Thyroid gland (tissue), 4 donors: ENCODE data around the gene RSU1. TPM values are rescaled to one million over a fixed set of nuclear protein-coding genes. Genes with fewer than 3 reads are reported as not detected.

Experiments
- DNase-seq, 2 donors: peaks; one replicate each; pipeline ENCODE4 v3.0.0-alpha.2; 2019
- H3K27ac ChIP-seq, 3 donors: fragments of 200-600 bp; sonication (generic); 1 replicate in 2 of 3; 2 replicates in 1 of 3; pipeline ENCODE4 v1.5.1; 2016 to 2019; ENCODE audit warnings: mild to moderate bottlenecking in 1 of 3, moderate library complexity in 1 of 3
- H3K27me3 ChIP-seq: fragments of 200-600 bp; sonication (generic); one replicate; pipeline ENCODE4 v1.5.1; 2019
- H3K36me3 ChIP-seq, 2 donors: fragments of 200-600 bp; sonication (generic); one replicate each; pipeline ENCODE4 v1.5.1; 2016 to 2019
- H3K4me1 ChIP-seq, 2 donors: fragments of 200-600 bp; sonication (generic); one replicate each; pipeline ENCODE4 v1.5.1; 2017 to 2019
- H3K4me3 ChIP-seq, 3 donors: fragments of 200-600 bp; sonication (generic); replicated peaks in 1 of 3; 1 replicate in 2 of 3; 2 replicates in 1 of 3; pipeline ENCODE4 v1.5.1; 2016; ENCODE audit warnings: mild to moderate bottlenecking in 1 of 3
- H3K9me3 ChIP-seq: fragments of 200-600 bp; sonication (generic); one replicate; pipeline ENCODE4 v1.5.1; 2017
- CTCF ChIP-seq, 6 experiments: fragments of 200-600 bp in 3 of 6; fragments of 450-650 bp in 3 of 6; sonication (generic) in 3 of 6; IDR thresholded peaks; one replicate each; pipeline ENCODE4 v1.5.1; 2016 to 2019; ENCODE audit warnings: antibody characterized with exemption in 6 of 6, mild to moderate bottlenecking in 2 of 6, inconsistent platforms in 1 of 6, moderate library complexity in 1 of 6
- POLR2A ChIP-seq, 2 donors: fragments of 450-650 bp; IDR thresholded peaks; one replicate each; pipeline ENCODE4 v1.6.1; 2017; ENCODE audit warnings: antibody characterized with exemption in 2 of 2, mild to moderate bottlenecking in 2 of 2, moderate library complexity in 1 of 2
- WGBS, 2 donors: methylation state at CpG; one replicate each; pipeline ENCODE4 v1.1.5; 2017; 5-methylcytosine and 5-hydroxymethylcytosine counted together
- intact Hi-C: fragments of 100-400 bp; cut with DNase I; formaldehyde crosslinking; loops from one replicate; pipeline ENCODE4 v1.15.1; 2023
- total RNA-seq, 4 donors: library from RNA; depleted of rRNA; stranded (reverse); fragments of >200 nt; gene quantifications; one replicate each; pipeline ENCODE4 v1.2.3, GENCODE V29; 2016

RSU1 gene
- total RNA-seq, 4 donors from 2014 or later: 43.5 to 63.0 (median 50.7) TPM

DNA sequence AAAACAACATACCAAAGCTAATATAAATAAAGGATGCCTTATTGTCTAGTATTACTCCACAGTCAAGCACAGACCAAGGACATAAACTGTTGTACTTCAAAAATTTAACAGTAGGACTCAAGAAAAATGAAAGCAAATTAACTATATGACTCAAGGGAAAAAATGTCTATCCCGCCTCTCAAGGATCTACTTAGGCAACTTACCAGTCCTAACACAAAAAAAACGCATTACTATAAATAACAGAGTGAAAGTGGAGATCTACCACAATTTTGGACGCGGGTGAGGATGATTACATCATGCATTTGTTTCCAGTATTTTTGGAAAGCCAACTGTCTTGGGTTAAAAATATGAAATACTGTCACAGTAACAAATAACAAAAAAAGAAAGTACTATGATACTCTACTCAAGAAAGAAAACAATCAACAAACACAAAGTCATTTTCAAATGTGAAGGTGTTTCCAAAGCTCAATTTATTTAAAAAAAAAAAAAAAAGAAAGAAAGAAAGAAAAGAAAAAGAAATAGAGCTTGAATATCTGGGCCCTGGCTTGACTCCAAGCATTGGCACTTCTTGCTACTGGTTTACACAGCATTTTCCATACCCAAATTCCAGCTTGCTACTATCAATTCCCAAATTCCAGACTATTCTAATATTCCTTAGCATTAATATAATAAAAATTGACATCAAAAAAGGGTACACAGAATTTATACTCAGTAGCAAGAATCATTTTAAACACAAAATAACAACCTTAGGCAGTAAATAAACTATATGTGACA lies 99.4 kb downstream of the RSU1 start:
- H3K4me3 ChIP-seq: no peak overlapping the region
- DNase-seq: no peak
- H3K4me1 ChIP-seq: no peaks in the 10 kb centered on the region
- TF ChIP-seq CTCF (IDR thresholded peaks at IDR 0.05) (no peak), POLR2A (IDR thresholded peaks at IDR 0.05) (no peak)
- WGBS, 2 donors: 66 to 70% methylated on average over 4 of the region's 4 CpGs
- H3K36me3 ChIP-seq: no peaks in the 10 kb centered on the region
- no peaks in the 10 kb centered on the region for H3K27me3 ChIP-seq
- intact Hi-C loops: no loop called here
- no peak overlapping the region for H3K27ac ChIP-seq
- no peaks in the 10 kb centered on the region for H3K9me3 ChIP-seq

- TF ChIP-seq CTCF (IDR thresholded peaks at IDR 0.05) (no peak), POLR2A (IDR thresholded peaks at IDR 0.05) (no peak)
- Histone ChIP-seq H3K27me3 (no peaks in the 10 kb centered on the region), H3K9me3 (no peaks in the 10 kb centered on the region), H3K4me3 (no peak overlapping the region), H3K4me1 (no peaks in the 10 kb centered on the region), H3K36me3 (no peaks in the 10 kb centered on the region), H3K27ac (no peak overlapping the region)
- DNase-seq: no peak
- 90 to 93% methylated on average over 5 of the region's 5 CpGs for WGBS, 2 donors
- intact Hi-C loops: no loop called here
Observed at GRCh38 chr10:16716051-16716450, 101.2 kb downstream of the RSU1 start.

- no peak for TF ChIP-seq POLR2A (IDR thresholded peaks at IDR 0.05)
- no peak for TF ChIP-seq CTCF (IDR thresholded peaks at IDR 0.05)
- H3K27ac ChIP-seq: no peak overlapping the region
- no peaks in the 10 kb centered on the region for H3K9me3 ChIP-seq
- no peak for DNase-seq
- no peaks in the 10 kb centered on the region for H3K4me1 ChIP-seq
- no peaks in the 10 kb centered on the region for H3K36me3 ChIP-seq
- H3K27me3 ChIP-seq: no peaks in the 10 kb centered on the region
- 98 to 99% methylated on average over 3 of the region's 3 CpGs for WGBS, 2 donors
- no peak overlapping the region for H3K4me3 ChIP-seq
- intact Hi-C loops: no loop called here
Observed at GRCh38 chr10:16713290-16713689, 103.9 kb downstream of the RSU1 start.

- intact Hi-C loops: no loop called here
- TF ChIP-seq CTCF (IDR thresholded peaks at IDR 0.05) (no peak), POLR2A (IDR thresholded peaks at IDR 0.05) (no peak)
- DNase-seq: no peak
Observed at GRCh38 chr10:16712883-16713282, 104.3 kb downstream of the RSU1 start.

DNA sequence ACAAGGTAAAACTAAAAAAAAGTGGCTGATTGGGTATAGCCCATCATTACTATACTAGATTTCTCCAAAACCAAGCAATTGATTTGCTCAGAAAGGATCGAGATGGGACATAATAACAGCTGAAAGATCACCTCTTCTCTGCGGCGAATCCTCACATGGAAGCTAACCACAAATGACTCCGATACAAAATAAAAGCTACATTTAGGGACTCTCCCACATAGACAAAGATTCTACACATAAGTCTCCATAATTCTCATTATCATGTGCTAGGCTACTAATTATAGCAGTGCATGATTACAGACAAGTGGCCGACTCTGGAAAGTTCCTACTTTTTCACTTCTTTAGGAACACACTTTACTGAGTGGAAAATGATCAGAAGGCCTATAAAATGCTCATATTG lies 116.9 kb downstream of the RSU1 start:
- Histone ChIP-seq H3K4me1 (no peaks in the 10 kb centered on the region), H3K9me3 (no peaks in the 10 kb centered on the region), H3K4me3 (no peak overlapping the region), H3K36me3 (no peaks in the 10 kb centered on the region), H3K27ac (no peak overlapping the region), H3K27me3 (no peaks in the 10 kb centered on the region)
- TF ChIP-seq POLR2A (IDR thresholded peaks at IDR 0.05): no peak
- no peak for TF ChIP-seq CTCF (IDR thresholded peaks at IDR 0.05)
- DNase-seq: no peak
- 95 to 97% methylated on average over 5 of the region's 5 CpGs for WGBS, 2 donors
- intact Hi-C loops: no loop called here

More at GRCh38 chr10:16712883-16713282, 104.3 kb downstream of the RSU1 start:
- H3K4me1 ChIP-seq: no peaks in the 10 kb centered on the region
- no peaks in the 10 kb centered on the region for H3K27me3 ChIP-seq
- H3K27ac ChIP-seq: no peak overlapping the region
- 97 to 100% methylated on average over 1 of the region's 1 CpG for WGBS, 2 donors
- H3K9me3 ChIP-seq: no peaks in the 10 kb centered on the region
- no peak overlapping the region for H3K4me3 ChIP-seq
- H3K36me3 ChIP-seq: no peaks in the 10 kb centered on the region
